A204.1 (cell line): ENCODE data around the gene IGFBP4.

Source experiments
- FAIRE-seq: peaks from 2 replicates; lab custom pipeline; 2012; peaks lifted over from hg19 to GRCh38; lab: Jason Lieb, UNC

Gene IGFBP4

DNA sequence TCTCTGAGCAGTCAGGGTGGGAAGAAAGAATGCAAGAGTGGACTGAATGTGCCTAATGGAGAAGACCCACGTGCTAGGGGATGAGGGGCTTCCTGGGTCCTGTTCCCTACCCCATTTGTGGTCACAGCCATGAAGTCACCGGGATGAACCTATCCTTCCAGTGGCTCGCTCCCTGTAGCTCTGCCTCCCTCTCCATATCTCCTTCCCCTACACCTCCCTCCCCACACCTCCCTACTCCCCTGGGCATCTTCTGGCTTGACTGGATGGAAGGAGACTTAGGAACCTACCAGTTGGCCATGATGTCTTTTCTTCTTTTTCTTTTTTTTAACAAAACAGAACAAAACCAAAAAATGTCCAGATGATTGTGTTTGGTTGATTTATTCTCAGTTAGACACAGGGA is 14.1 kb downstream of the IGFBP4 start:
- no peak for FAIRE-seq

DNA sequence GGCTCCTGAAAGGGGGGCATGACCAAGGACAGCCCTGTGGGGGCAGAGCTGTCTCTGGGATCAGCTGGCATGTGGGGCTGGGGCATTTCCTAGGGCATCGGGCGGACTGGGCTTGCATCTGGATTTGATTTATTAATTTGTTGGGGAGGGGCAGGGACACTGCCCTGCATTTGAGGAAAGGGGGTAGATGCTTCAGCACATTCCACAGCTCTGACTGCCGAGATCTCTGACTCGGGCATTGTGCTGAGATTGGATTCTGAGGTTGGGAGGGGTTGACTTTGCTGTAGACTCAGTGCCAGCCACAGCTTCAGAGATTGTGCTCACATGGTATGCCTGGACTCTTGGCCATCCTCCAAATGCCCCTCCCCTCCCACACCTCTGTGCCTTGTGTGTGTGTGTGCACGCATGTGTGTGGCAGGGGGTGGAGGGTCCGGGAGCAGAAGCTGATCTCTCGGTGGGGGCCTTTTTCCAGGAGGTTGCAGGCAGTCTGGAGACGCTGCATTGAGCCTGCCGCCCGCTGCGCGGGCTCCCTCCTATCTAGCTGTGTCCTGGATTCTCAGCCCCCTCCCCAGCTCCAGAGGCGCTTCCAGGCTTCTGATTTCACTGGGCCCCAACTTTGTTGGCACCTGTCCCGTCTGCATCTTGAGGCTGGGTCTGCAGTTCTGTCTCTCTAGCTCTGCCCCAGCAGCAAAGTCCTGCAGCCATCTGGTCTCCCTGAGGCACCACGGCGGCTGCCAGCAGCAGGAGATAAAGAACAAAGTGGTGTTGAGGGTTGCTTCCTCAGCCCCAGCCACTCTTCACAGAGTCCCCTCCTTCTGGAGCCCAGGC is 14.9 kb downstream of the IGFBP4 start:
- no peak for FAIRE-seq

DNA sequence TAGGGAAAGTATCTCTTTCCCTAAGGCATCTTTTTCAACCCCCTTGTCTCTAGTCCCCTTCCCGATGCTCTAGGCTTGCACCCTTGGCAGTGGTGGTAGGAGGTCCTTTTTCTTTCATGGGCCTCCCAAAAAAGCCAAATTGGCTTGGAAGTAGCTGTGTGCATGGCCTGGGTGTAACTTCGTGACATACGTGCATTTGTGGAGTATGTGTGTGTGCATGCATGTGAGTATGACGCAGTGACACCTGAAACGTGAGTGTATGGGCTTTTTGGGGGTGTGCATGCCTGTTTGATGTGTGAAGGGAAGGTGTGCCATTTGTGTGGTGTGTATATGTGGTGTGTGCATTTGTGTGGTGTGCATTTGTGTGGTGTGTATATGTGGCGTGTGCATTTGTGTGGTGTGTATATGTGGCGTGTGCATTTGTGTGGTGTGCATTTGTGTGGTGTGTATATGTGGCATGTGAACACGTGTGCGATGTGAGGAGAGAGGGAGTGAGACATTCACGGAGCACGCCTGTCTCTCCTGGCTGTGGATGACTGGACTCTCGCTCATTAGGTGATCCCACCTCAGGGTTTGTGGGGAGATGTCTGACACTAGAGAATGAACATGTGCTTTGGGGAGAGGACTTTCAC is 15.7 kb downstream of the IGFBP4 start:
- no peak for FAIRE-seq

DNA sequence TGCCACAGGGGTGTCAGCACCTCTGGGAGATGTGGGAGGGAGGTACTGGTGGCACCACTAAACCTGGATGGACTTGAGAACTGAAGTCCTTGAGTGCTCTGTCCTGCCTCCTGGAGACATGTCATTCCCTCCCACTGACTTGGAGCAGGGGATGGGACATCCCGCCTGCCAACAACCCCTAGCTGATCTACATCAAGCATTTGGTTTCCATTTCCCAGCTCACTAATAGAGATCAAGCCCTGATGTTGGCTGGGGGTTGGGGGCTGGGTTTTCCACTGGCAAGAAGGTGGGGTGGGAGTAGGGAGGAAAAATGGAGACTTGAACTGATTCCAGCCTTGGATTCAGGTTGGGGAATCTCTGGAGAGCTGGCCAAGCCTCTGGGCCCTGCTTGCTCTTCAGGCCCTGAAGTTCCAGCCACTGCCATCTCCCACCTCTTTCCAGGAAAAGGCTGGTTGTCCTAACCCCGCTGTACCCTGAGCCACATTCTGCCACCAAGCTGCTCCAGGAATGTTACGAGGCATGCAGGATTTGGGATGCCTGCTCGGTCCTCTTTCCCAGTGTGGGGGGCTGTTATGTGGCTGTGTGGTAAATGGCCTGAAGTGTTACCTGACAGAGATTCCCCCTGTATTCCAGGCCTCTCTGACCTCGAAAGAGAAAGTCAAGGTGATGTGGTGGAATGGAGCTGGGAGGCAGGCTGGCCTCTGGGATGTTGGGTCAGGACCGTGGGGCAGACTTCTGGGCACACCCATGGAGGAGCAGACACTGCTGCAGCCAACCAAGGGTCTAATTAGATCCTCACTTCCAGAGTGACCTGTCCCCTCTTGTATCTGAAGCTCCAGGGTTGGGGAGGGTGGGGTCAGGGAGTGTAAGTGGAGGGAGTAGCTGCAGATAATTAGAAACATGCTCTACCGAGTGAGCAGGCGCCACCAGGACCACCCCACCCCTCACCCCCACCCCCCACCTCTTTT is 16.7 kb downstream of the IGFBP4 start:
- FAIRE-seq: no peak

DNA sequence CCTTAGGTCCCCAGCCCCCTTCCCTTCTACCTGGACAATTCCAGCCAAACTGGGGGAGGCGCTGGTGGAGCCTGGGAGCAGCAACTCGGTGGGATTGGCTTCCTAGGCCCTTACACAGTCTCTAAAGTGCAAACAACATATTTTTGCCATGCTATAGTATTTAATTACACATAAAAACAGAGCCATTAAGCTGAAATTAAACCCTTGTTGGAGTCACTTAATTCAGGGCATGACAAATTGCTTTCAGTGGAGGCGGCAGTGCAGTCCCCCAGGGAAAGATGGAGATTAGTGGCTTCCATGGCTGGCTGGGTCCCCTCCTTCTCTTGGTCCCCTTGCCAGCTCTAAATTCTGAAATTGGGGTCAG is 17.3 kb downstream of the IGFBP4 start:
- no peak for FAIRE-seq

DNA sequence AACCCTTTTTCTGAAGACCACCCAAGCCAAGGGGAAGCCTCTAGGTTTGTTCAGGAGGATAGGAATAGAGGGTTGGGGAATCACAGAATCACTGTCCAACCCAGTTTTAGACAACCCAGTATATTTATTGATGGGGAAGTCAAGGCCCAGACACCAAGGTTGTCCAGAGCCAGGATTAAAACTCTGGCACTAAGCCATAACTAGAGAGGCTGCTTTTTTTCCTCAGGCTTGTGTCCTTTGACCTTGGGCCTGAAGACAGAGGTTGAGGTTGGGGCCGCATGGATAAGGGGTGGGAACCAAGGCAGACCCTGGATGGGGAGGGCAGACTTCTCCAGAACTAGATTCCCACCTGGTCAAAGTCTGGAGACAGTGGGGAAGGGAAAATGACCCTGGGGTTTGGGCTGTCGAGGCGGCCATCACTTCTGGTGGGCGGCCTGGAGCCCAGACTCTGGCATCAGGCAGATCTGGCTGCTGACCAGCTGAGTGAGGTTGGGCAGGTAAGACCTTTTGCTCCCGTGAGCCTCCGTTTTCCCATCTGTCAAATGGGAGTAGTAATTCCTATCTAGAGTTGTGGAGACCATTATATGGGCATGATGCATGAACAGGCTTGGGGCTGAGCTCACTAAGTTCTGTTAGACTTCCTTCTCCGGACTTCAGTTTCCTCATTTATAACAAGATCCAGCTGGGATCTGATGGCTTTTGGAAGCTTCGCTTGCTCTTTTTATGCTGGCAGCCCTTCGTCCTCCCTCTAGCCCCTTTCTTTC is 17.9 kb downstream of the IGFBP4 start:
- FAIRE-seq: no peak

DNA sequence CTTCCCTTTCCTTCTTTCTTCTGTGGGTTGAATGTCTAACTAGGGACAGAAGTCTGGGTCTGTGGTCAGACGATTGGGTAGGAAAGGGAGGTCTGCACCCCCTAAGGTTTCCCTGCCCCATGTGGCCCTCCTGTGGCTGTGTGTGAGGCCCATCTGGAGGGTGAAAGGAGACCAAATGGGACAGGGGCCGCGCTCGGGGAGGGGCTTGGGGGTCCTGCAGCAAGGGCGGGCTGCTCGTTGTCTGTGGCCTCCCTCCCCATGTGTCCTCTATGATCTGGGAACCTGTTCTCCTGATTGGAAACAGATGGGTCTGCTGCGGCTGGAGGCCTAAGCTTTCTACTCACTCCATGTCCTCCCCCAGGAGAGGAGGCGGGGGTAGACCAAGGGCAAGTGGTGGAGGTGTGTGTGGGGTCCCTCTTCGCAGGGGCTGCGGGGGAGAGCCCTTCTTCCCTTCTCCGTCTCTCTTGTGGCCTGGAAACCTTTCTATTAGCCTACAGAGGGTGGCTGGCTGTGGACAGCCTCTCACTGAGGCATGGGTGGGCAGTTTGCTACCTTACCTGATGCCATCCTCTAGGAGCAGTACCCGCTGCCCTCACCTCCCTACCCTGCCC is 18.6 kb downstream of the IGFBP4 start:
- no peak for FAIRE-seq

DNA sequence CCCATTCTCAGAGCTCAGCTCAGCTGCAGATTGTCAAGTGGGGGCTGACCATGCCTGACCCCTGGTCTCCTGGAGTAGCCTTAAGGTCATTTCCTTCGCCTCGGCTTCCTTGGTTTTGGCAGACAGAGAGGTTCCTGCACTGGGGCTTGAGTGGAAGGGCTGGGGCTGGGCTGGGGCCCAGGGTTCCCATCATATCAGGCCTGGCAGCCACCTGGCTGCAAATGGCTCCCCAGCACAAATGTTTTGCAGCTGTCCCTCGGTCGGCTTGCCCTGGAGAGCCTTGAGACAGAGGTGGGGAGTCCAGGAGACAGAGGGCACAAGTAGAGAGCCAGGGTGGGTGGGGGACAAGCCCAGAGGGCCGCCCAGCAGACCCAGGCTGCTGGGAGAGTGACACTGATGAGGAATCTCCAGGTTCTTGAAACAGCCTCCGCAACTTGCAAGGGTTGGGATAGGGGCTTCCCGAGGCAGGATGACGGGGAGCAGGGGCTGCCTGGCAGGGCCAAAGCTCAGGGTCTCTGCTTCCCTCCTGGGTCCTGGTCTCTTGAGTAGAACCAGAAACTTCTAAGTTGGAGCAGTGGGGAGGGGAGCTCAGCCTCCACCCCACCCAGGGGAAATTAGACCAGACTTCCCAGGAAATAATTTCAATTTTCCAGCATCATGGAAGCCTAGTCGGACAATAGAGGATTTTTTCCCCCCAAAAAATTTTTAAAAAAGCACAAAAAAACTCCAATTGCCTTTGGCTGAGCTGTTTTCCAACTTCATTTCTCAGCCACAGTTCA is 19.3 kb downstream of the IGFBP4 start:
- FAIRE-seq: no peak

DNA sequence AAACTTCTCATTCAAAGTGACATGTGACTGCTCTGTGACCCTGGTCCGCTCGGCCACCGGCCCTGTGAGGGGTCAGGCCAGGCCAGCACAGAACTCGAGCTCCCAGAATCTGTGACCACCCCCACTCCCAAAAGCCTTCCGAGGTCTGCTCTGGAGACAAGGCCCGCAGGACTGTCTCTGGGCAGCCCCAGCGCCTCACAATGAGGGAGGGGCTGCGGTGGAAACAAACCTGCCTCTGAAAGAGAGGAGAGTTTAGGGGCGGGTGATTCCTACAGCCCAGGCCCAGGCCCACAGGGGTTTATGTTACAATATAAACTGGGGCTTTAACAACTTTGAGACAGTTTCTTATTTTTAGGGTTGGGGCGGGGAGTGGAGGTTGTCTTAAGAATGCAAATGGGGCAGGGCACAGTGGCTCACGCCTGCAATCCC is 19.9 kb downstream of the IGFBP4 start:
- FAIRE-seq: no peak

DNA sequence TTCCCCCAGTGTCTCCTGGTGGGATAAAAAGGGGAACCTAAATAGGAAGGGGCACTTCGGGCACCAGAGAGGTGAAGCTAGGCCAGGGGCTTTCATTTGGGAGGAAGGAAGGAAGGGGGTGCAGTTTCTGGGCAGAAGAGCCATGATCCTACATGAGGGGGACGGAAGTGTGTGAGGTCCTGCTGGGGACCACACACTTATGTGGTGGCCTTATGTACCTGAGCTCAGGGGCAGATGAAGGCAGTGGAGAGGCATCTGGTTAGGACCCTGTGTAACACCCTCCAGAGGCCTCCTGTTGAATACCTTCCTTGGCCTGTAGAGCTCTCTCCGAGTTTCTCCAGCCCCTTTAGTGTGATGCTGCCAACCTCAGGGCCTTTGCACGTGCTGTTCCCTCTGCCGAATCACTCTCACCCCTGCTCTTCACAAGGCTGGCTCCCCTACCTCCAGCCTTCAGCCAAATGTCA is 21.2 kb downstream of the IGFBP4 start:
- FAIRE-seq: no peak

DNA sequence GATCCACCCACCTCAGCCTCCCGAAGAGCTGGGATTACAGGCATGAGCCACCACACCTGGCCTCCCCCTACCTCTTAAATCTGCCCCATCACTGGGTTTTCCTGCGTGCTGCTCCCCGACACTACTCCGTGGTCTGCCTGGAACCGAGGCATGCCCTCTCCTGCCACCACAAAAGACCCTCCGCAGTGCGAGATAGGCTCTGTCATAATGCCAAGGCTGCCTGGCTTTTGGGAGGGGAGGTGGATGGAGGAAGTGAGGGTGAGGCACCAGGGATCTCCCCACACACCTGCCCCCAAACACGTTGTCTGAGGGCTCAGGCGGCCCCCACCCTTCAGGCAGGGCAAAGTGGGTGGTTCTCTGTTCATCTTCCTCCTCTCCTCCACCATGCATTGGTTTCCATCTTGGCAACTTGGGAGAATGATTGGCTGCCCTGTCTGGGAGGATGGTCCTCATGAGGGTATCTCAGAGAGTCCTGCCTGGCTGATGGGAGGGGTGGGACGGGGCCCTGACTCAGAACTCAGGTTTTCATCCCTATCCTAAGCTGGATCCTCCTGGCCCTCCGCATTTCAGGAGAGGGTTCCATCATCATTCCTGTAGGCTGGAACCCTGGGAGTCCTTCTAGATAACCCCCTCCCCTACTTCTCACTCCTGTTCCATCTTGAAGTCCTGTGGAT is 23.2 kb downstream of the IGFBP4 start:
- no peak for FAIRE-seq

DNA sequence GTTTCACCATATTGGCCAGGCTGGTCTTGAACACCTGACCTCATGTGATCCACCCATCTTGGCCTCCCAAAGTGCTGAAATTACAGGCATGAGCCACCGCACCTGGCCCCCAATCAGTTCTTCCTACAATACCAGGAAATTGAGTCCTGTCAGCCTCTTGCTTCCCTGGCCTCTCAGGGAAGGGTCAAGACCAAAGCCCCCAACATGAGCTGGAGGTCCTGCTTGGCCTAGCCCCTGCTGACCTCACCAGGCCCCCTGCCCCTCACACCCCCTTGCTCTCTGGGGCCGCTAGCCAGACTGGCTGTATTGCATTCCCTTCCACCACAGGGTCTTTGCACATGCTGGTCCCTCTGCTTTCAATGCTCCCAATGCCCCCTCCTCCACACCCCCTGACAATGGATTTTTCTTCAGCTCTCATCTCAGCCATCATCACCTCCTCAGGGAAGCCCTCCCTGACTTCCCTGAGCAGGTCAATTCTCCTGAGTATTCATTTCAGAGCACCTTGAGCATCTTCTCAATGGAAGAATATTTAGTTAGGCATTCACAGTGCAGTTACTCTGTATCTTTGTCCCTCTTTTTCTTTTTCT is 24.1 kb downstream of the IGFBP4 start:
- FAIRE-seq: no peak

DNA sequence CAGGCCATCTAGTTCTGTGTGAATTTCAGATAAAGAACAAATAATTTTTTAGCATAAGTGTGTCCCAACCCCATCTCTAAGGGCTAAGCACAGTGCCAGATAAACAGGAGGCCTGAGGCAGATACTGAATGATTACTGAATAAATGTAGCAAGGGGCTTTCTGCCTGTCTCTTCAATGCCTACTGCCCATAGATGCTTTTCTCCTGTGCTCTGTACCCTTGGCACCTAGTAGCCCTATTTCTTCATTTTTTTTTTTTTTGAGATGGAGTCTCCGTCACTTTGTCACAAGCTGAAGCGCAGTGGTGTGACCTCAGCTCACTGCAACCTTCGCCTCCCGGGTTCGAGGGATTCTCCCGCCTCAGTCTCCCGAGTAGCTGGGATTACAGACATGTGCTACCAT is 25.3 kb downstream of the IGFBP4 start:
- FAIRE-seq: no peak

DNA sequence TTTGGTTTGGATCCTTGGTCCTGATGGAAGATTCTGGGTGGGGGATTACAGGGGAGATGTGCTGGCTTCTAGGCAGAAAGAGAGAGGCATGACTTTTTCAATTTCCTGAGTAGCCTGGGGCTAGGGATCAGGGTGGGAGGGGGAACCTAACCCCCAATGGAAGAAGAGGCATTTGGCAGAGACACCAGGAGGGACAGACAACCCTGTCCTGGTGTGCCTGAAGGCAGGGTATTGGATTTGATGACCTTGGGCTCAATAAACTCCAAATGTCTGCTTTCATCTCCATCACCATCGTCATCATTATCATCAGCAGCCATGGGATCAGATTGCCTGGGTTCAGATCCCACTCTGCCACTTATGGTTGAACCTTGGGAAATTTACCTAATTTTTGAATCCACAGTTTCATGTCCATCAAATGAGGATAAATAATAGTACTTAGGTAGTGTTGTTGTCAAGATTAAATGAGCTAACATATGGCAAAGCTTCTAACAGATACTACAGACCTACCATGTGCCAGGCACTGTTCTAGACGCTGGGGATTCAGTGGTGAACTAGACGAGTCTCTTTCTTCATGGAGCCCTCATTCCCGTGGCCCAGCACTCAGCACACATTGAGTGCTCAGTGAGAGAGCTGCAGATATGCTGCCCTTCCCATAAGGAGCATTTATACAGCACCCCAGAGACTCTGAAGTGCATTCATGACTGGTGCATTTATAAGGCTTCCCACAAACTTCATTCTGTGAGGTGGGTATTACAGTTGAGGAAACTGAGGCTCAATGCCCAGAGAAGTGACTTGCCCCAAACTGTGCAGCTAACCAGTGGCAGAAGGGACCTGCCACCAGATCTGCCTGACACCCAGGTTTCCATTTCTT is 26.8 kb downstream of the IGFBP4 start:
- FAIRE-seq: no peak

DNA sequence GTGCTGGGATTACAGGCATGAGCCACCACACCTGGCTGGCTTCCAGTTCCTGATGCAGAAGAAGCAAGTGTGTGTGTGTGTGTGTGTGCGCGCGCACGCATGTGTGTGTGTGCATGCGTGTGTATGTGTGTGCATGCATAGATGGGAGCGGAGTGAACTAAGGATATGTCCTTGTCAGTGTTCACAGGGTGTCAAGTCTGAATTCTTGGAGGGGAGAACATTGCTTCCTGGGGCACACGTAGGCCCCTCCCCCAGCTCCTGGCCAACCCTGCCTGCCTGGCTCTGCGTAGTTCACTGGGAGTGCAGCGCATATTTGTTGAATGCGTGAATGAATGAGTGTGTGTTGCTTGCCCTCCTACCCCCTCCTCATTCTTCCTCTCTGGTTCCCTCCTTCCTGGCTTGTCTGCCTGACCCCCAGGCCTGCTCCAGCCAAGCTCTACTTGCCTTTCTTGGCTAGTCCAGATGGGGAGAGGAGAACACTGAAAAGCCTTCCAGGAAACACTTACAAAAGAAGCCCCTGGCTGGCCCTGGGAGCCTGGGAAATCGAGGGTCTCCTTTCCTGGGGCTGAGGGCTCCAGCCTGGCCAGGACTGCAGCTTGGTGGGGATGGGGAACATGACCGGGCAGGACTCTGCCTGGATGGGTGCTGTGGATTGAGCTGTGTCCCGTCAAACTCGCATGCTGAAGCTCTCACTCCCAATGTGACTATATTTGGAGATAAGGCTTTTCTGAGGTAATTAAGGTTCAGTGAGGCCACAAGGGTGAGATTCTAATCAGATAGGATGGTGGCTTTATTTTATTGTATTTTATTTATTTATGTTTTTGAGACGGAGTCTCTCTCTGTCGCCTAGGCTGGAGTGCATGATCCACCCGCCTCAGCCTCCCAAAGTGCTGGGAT is 27.9 kb downstream of the IGFBP4 start:
- no peak for FAIRE-seq

DNA sequence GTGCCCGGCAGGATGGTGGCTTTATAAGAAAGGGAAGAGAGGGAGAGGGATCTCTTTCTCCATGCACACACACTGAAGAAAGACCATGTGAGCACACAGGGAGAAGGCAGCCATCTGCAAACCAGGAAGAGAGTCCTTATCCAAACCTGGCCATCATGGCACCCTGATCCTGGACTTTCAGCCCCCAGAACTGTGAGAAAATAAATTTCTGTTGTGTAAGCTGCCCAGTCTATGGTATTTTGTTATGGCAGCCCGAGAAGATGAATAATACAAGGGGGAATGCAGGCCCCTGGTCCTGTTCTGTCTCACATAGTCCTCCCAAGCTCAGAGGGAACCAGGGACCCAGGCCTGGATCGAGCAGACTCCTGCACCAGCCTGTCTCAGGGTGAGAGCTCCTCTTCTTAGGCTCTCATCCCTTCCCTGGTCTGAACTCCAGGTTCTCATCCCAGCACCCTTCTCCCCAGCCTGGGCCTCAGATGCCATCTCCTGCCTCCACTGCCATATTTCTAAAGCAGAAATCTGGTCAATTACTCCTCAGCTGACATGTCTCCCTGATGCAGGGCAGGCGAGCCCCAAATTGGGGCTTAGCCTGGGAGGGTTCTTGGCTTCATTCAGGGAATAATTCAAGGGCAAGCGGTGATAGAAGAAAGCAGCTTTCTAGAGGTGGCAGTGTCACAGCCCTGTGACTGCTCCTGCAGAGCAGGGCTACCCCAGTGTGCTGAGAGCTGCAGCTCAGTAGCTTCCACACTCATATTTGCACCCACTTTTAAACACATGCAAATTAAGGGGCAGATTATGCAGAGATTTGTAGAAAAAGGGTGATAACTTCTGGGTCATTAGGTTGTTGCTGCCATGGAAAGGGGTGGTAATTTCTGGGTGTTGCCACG is 28.8 kb downstream of the IGFBP4 start:
- no peak for FAIRE-seq
